Subcutaneous abdominal adipose tissue (tissue), 5 donors: ENCODE measurements around the gene TENT4A.

Experiments
- H3K27ac ChIP-seq: one replicate; pipeline ENCODE4 v1.7.0; 2013; ENCODE audit warnings: low read depth, mild to moderate bottlenecking, inconsistent platforms, low read length, moderate library complexity
- H3K27me3 ChIP-seq, 5 donors: one replicate each; pipeline ENCODE4 v1.7.0; 2013; ENCODE audit warnings: low read length in 5 of 5, inconsistent platforms in 1 of 5; ENCODE audit not compliant: control insufficient read depth in 5 of 5, insufficient read depth in 4 of 5
- H3K36me3 ChIP-seq, 5 donors: one replicate each; pipeline ENCODE4 v1.7.0; 2013; ENCODE audit warnings: low read length in 5 of 5; ENCODE audit not compliant: control insufficient read depth in 5 of 5, insufficient read depth in 5 of 5
- H3K4me1 ChIP-seq, 5 donors: one replicate each; pipeline ENCODE4 v1.7.0; 2013; ENCODE audit warnings: low read length in 5 of 5, mild to moderate bottlenecking in 3 of 5, moderate library complexity in 1 of 5; ENCODE audit not compliant: control insufficient read depth in 5 of 5, insufficient read depth in 5 of 5
- H3K4me3 ChIP-seq, 5 donors: one replicate each; pipeline ENCODE4 v1.7.0; 2013; ENCODE audit warnings: low read length in 5 of 5, low read depth in 1 of 5
- H3K9ac ChIP-seq, 5 donors: one replicate each; pipeline ENCODE4 v1.7.0; 2013; ENCODE audit warnings: low read length in 5 of 5, mild to moderate bottlenecking in 4 of 5, moderate library complexity in 3 of 5
- H3K9me3 ChIP-seq, 5 donors: one replicate each; pipeline ENCODE4 v1.7.0; 2013; ENCODE audit warnings: low read length in 5 of 5; ENCODE audit not compliant: control insufficient read depth in 5 of 5
- donor health status: healthy.
- donor health status: healthy.
- donor health status: healthy.
- donor health status: healthy.
- donor health status: healthy.

The TENT4A gene

DNA sequence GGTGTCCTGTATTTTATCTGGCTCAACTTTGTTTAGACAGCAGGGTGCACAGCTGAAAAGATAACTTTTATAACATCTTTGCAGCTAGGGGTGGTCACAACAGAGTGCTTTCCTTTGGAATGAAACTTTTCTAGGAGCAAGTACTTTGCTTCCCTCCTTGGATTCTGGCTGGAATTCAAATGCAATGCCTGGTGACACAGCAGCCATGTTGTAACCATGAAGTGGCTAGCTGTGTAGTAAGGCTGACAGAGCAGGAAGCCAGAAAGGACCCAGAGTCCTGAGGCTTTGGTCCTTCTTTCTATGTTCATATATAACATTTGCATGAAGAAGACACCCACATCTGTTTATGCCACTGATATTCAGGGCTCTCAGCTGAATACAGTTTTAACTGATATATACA, 48.1 kb downstream of the TENT4A start:
- peaks cover 3 to 28% (median 22%) of the 10 kb centered on the region in 5 donors for H3K36me3 ChIP-seq
- H3K4me1 ChIP-seq: peaks cover 0 to 15% (median 6%) of the 10 kb centered on the region in 5 donors
- H3K27ac ChIP-seq: no peak overlapping the region
- H3K9ac ChIP-seq: no peak overlapping the region
- no peak overlapping the region for H3K4me3 ChIP-seq
- H3K27me3 ChIP-seq: no peaks in the 10 kb centered on the region
- H3K9me3 ChIP-seq: peaks cover 0 to 5% (median 0%) of the 10 kb centered on the region in 5 donors

DNA sequence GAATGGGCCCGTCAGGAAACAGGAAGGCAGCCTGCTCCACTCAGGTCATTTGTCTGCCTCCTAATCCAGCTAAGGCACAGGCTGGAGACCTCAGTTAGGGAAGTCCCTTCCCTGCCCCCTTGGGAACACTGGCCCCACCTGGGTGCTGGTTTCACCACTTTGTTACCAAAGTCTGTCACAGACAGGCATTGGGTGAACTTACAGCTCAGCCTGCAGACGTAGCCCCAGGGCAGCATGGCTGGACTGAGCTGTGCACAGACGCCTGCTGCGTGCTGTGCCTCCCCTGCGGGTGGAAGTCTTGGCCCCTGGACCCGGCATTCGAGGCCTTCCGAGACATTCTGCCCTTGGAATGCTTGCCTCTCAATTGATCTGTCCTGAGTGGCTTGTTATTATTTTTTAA, 48.9 kb downstream of the TENT4A start:
- H3K4me1 ChIP-seq: peaks cover 0 to 22% (median 14%) of the 10 kb centered on the region in 5 donors
- H3K9ac ChIP-seq: no peak overlapping the region
- no peak overlapping the region for H3K4me3 ChIP-seq
- no peaks in the 10 kb centered on the region for H3K27me3 ChIP-seq
- H3K9me3 ChIP-seq: peaks cover 0 to 5% (median 0%) of the 10 kb centered on the region in 5 donors
- H3K36me3 ChIP-seq: peaks cover 0 to 20% (median 16%) of the 10 kb centered on the region in 5 donors
- H3K27ac ChIP-seq: no peak overlapping the region

DNA sequence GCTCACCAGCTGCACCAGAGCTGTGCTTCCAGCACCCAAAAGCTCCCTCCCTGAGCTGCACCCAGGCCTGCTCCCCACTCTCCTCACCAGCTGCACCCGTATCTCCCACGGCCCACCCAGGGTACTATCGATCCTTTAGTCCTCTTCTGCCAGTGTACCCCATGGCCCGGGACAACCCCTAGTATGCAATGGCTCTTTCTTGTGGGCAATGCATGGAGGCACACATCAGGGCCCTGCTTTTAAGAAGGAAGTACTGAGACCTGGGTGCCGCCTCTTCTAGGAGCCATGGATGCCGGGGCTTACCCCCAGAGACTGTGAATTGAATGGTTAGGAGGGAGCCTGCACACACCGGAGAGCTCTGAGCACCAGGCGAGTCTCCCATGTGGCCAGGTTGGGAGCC, 49.5 kb downstream of the TENT4A start:
- Histone ChIP-seq H3K9me3 (peaks cover 0 to 5% (median 0%) of the 10 kb centered on the region in 5 donors), H3K9ac (no peak overlapping the region), H3K27me3 (no peaks in the 10 kb centered on the region), H3K4me3 (no peak overlapping the region), H3K27ac (no peak overlapping the region), H3K4me1 (peaks cover 0 to 22% (median 14%) of the 10 kb centered on the region in 5 donors), H3K36me3 (peaks cover 0 to 14% (median 13%) of the 10 kb centered on the region in 5 donors)

DNA sequence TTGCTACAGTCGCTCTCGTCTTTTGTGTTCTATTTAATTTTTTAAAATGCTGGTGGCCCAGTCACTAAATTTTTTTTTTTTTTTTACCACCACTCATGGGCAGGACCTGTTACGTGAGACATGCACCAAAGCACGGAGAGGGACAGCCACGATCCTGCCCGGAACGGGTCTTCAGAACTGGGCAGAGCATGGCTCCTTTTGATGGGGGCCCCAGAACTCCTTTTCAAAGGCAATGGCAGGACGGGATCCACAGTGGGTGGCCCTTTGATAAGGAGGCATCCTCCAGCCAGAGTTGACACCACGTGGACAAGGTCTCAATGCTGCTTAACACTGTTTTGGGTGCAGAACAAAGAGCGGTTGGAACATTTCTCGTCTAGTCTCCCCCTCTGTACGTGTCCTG, 50.0 kb downstream of the TENT4A start:
- Histone ChIP-seq H3K27me3 (no peaks in the 10 kb centered on the region), H3K9ac (no peak overlapping the region), H3K27ac (no peak overlapping the region), H3K36me3 (peaks cover 0 to 9% (median 8%) of the 10 kb centered on the region in 5 donors), H3K4me3 (no peak overlapping the region), H3K9me3 (peaks cover 0 to 5% (median 0%) of the 10 kb centered on the region in 5 donors), H3K4me1 (peaks cover 0 to 22% (median 14%) of the 10 kb centered on the region in 5 donors)

- Histone ChIP-seq H3K36me3 (no peaks in the 10 kb centered on the region), H3K27me3 (no peaks in the 10 kb centered on the region), H3K27ac (no peak overlapping the region), H3K9ac (peak overlapping the region in 2 of 5 donors; percentile 22 to 23), H3K4me3 (peak overlapping the region in 3 of 5 donors; percentile 6 to 48 (median 8)), H3K9me3 (peaks cover 0 to 5% (median 0%) of the 10 kb centered on the region in 5 donors), H3K4me1 (peaks cover 0 to 25% (median 17%) of the 10 kb centered on the region in 5 donors)
Measured at GRCh38 chr5:6765612-6766525, 52.6 kb downstream of the TENT4A start.

DNA sequence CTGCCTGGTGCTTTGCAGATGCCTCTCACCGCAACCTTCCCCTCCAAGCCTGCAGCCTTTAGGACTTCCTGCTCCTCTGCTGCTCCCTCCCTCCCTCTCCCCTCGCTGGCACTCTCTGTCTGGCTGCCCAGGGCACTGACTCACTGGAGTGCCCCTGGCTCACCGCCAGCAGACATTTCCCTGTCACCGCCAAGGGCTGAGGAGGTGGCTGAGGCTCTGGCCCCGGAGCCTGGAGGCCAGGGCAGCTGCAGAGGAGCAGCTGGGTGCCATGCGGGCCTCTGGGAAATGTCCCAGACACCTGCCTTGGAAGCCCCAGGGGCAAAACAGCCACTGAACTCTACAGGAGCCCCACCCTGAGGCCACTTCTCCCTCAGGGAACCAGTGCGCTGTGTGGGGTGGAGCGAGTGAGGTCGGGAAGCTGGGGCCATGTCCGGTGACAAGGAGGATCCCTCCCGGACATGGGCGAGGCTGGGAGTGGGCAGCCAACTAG, 53.4 kb downstream of the TENT4A start:
- H3K4me1 ChIP-seq: peaks cover 0 to 25% (median 17%) of the 10 kb centered on the region in 5 donors
- H3K27ac ChIP-seq: no peak overlapping the region
- no peaks in the 10 kb centered on the region for H3K27me3 ChIP-seq
- H3K9me3 ChIP-seq: no peaks in the 10 kb centered on the region
- peak overlapping the region in 1 of 5 donors; percentile 22 for H3K9ac ChIP-seq
- peak overlapping the region in 4 of 5 donors; percentile 6 to 48 (median 12) for H3K4me3 ChIP-seq
- H3K36me3 ChIP-seq: no peaks in the 10 kb centered on the region

DNA sequence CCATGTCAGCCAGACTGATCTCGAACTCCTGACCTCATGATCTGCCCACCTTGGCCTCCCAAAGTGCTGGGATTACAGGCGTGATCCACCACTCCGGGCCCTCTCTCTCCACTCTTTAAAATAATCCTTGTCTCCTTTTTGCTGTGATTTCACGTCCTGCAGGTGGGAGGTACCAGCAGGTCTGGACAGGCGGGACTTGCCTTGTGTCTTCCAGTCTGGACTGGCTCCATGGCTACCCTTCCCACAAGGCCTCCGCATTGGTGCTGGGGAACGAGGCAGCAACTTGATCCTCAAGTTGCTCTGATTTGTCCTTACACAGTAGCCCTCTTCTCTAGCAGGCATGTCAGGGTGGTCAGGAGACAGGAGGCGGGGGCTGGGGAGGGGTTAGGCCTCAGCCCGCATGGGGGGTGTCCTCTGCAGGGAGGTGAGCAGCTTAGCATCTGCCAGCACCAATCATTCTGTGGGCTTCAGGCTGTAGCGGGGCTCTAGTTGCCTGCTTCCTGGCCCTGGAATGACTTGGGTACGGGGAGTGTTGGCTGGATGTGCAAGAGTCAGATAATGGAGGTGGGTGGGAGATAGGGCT, 54.3 kb downstream of the TENT4A start:
- Histone ChIP-seq H3K4me3 (no peak overlapping the region), H3K9me3 (peaks cover 0 to 3% (median 0%) of the 10 kb centered on the region in 5 donors), H3K36me3 (no peaks in the 10 kb centered on the region), H3K4me1 (peaks cover 0 to 25% (median 17%) of the 10 kb centered on the region in 5 donors), H3K9ac (no peak overlapping the region), H3K27me3 (peaks cover 0 to under 1% (median 0%) of the 10 kb centered on the region in 5 donors), H3K27ac (no peak overlapping the region)

- no peaks in the 10 kb centered on the region for H3K36me3 ChIP-seq
- H3K9ac ChIP-seq: no peak overlapping the region
- peaks cover 0 to 25% (median 17%) of the 10 kb centered on the region in 5 donors for H3K4me1 ChIP-seq
- no peak overlapping the region for H3K4me3 ChIP-seq
- H3K9me3 ChIP-seq: peaks cover 0 to 3% (median 0%) of the 10 kb centered on the region in 5 donors
- no peak overlapping the region for H3K27ac ChIP-seq
- peaks cover 0 to 7% (median 5%) of the 10 kb centered on the region in 5 donors for H3K27me3 ChIP-seq
Measured at GRCh38 chr5:6768590-6769230, 55.5 kb downstream of the TENT4A start.

DNA sequence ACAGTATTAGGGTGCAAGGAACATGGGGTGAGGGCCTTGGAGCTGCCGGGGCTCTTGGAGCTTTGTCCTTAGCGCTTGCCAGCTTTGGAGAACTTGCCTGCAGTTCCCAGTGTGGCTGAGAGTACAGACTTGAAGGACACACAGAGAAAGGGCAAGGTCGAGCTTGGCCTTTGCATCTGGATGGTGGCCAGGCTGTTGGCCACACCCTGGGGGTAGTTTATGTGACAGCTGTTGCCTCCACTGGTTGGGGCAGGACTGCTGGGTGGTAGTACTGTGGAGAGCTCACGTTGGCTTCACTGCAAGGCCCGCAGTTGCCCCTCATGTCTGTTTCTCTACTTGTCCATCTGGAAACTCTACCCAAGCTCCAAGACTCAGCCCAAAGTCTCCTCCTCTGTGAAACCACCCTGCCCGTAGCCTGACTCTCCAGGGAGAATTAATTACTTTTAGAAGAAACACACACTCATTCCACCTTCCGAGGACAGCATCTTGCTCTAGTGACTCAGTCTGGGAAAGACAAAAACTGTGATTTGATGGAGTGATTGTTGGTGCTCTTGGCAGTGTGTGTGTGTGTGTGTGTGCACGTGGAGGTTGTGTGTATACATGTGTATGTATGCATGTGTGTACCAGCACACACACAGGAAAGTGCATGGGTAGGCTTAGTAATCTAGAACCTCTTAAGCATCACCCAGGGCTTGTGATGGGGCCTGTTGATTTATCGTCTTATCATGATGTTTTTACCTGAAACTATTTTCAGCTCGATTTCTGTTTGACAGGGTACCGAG, 57.8 kb downstream of the TENT4A start:
- Histone ChIP-seq H3K9me3 (peaks cover 0 to 3% (median 0%) of the 10 kb centered on the region in 5 donors), H3K9ac (no peak overlapping the region), H3K36me3 (no peaks in the 10 kb centered on the region), H3K27ac (no peak overlapping the region), H3K27me3 (peaks cover 0 to 7% (median 5%) of the 10 kb centered on the region in 5 donors), H3K4me1 (peaks cover 0 to 19% (median 11%) of the 10 kb centered on the region in 5 donors), H3K4me3 (no peak overlapping the region)
